SU-DHL-6 (cell line): ENCODE measurements around the gene SDC4.

Experiments used
- H2AFZ ChIP-seq: fragments of 200-600 bp; sonication (generic); 2 replicates; pipeline ENCODE4 v1.6.1; 2014; ENCODE audit warnings: low read depth, mild to moderate bottlenecking, moderate library complexity, mixed read lengths, antibody characterized with exemption, low read length; ENCODE audit not compliant: severe bottlenecking
- H3F3A ChIP-seq: fragments of 200-600 bp; shearing (Covaris generic); 2 replicates; pipeline ENCODE4 v1.6.0; 2016; ENCODE audit warnings: antibody characterized with exemption, mild to moderate bottlenecking; ENCODE audit not compliant: insufficient read depth
- H3K27ac ChIP-seq: fragments of 200-600 bp; sonication (generic); 2 replicates; pipeline ENCODE4 v1.5.1; 2016; ENCODE audit warnings: low read depth, mild to moderate bottlenecking, low read length, moderate library complexity, mixed read lengths
- H3K27me3 ChIP-seq: fragments of 200-600 bp; sonication (generic), shearing (Covaris generic); 2 replicates; pipeline ENCODE4 v1.6.0; 2014; ENCODE audit warnings: mild to moderate bottlenecking, low read length
- H3K36me3 ChIP-seq: fragments of 200-600 bp; sonication (generic); 2 replicates; pipeline ENCODE4 v1.6.1; 2014; ENCODE audit warnings: mild to moderate bottlenecking, low read length, mixed read lengths
- H3K4me2 ChIP-seq: fragments of 300-600, 200-600 bp; shearing (Covaris generic), sonication (generic); 2 replicates; pipeline ENCODE4 v1.6.0; 2014; ENCODE audit warnings: low read length, low read depth, mild to moderate bottlenecking; ENCODE audit not compliant: poor library complexity, severe bottlenecking
- H3K4me3 ChIP-seq: fragments of 200-600 bp; sonication (generic); 2 replicates; pipeline ENCODE4 v1.5.1; 2014; ENCODE audit warnings: antibody characterized with exemption, low read length, mild to moderate bottlenecking, mixed read lengths; ENCODE audit not compliant: insufficient read depth, poor library complexity, severe bottlenecking
- H3K79me2 ChIP-seq: fragments of 200-600 bp; sonication (generic); 2 replicates; pipeline ENCODE4 v1.6.1; 2014; ENCODE audit warnings: mild to moderate bottlenecking, low read length, moderate library complexity; ENCODE audit not compliant: insufficient read depth
- H3K9ac ChIP-seq: fragments of 200-600 bp; sonication (generic); 2 replicates; pipeline ENCODE4 v1.7.0; 2014; ENCODE audit warnings: mild to moderate bottlenecking, low read length
- H3K9me2 ChIP-seq: fragments of 200-600 bp; sonication (generic); replicated peaks from 2 replicates; pipeline ENCODE4 v1.6.1; 2014; ENCODE audit warnings: low read length; ENCODE audit not compliant: insufficient read depth
- H3K9me3 ChIP-seq: fragments of 200-600 bp; sonication (generic); 2 replicates; pipeline ENCODE4 v1.6.1; 2014; ENCODE audit warnings: low read length, mixed read lengths; ENCODE audit not compliant: insufficient read depth
- H4K20me1 ChIP-seq: fragments of 200-600 bp; sonication (generic); 2 replicates; pipeline ENCODE4 v1.6.1; 2014; ENCODE audit warnings: low read depth, mild to moderate bottlenecking, antibody characterized with exemption, low read length, moderate library complexity, mixed read lengths
- CTCF ChIP-seq: fragments of 200-600 bp; sonication (generic); IDR thresholded peaks from one replicate; pipeline ENCODE4 v1.5.1; 2017; ENCODE audit warnings: antibody characterized with exemption, mild to moderate bottlenecking, low read length, moderate library complexity; ENCODE audit not compliant: insufficient read depth, poor library complexity, severe bottlenecking
- EZH2phosphoT487 ChIP-seq: fragments of 200-600 bp; sonication (generic), shearing (Covaris generic); conservative IDR thresholded peaks from 2 replicates; pipeline ENCODE4 v1.6.1; 2018; ENCODE audit warnings: mild to moderate bottlenecking, antibody characterized with exemption, low read length, moderate library complexity, mixed read lengths

SDC4 gene

GRCh38 chr20:45340951-45341350 lies 7.3 kb downstream of the SDC4 start:
- Histone ChIP-seq H3K9me3 (no peaks in the 10 kb centered on the region), H3K79me2 (no peaks in the 10 kb centered on the region), H3K4me3 (no peak overlapping the region), H3K4me2 (no peak overlapping the region), H3K9ac (no peak overlapping the region), H2AFZ (no peak overlapping the region), H4K20me1 (no peaks in the 10 kb centered on the region), H3K36me3 (no peaks in the 10 kb centered on the region), H3F3A (no peaks in the 10 kb centered on the region), H3K27me3 (no peaks in the 10 kb centered on the region), H3K27ac (no peak overlapping the region), H3K9me2 (no peaks in the 10 kb centered on the region)
- TF ChIP-seq EZH2phosphoT487, result no peak
- no peak for TF ChIP-seq CTCF

DNA sequence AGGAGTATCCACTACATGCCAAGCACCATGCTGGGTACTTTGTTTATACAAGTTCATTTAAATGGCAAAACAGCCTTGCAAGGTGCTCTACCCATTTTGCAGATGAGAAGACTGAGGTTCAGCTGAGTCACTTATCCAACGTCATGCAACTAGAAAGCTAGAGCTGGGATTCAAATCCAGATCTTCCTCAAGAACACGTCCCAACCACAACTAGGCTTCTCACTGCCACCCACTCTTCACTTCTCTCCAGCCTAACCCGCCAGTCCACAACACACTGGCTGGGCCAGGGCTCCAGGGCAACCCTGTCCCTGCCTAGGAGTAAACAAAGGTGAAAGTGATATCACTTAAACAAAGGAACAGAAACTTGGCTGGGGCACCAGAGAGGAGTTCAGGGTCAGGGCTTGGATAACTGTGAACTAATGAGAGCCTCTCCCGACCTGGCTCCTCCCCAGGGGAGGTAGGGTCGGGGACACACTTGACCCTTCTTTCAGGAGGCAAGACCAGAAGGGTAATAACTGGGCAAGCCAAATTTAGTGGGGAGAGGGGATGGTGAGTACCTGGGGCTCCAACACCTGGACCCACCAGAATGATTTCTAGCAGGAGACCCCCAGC lies 7.9 kb downstream of the SDC4 start:
- H3K9me3 ChIP-seq, result no peaks in the 10 kb centered on the region
- no peak overlapping the region for H3K27ac ChIP-seq
- H4K20me1 ChIP-seq, result no peaks in the 10 kb centered on the region
- TF ChIP-seq CTCF (no peak), EZH2phosphoT487 (no peak)
- no peaks in the 10 kb centered on the region for H3K9me2 ChIP-seq
- no peaks in the 10 kb centered on the region for H3K36me3 ChIP-seq
- H2AFZ ChIP-seq, result no peak overlapping the region
- H3F3A ChIP-seq, result no peaks in the 10 kb centered on the region
- no peaks in the 10 kb centered on the region for H3K27me3 ChIP-seq
- no peak overlapping the region for H3K9ac ChIP-seq
- H3K4me3 ChIP-seq, result no peak overlapping the region
- H3K4me2 ChIP-seq, result no peak overlapping the region
- no peaks in the 10 kb centered on the region for H3K79me2 ChIP-seq

DNA sequence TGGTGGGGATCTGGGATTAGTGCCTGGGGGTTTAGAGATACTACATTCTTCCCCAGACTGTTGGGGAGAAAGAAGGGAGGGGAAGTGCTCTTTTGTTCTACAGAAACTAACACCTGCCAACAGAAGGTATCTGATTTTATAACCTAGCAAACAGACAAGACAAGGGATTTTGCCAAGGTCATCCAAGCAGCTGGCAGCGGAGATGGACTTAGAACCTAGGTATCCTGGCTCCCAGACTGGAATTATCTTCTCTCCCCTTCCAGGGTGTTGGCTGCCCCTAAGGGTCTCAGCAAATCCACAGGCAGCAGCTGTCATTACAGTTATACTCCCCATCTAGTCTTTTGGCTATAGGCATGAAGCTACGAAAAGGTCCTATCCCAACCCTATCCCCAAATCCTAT lies 8.4 kb downstream of the SDC4 start:
- H3K4me3 ChIP-seq, result no peak overlapping the region
- no peaks in the 10 kb centered on the region for H3K36me3 ChIP-seq
- H3F3A ChIP-seq, result no peaks in the 10 kb centered on the region
- H4K20me1 ChIP-seq, result no peaks in the 10 kb centered on the region
- no peak overlapping the region for H3K4me2 ChIP-seq
- H3K9me2 ChIP-seq, result no peaks in the 10 kb centered on the region
- H3K27ac ChIP-seq, result no peak overlapping the region
- H3K9me3 ChIP-seq, result no peaks in the 10 kb centered on the region
- H3K27me3 ChIP-seq, result no peaks in the 10 kb centered on the region
- no peak overlapping the region for H3K9ac ChIP-seq
- TF ChIP-seq EZH2phosphoT487 (no peak), CTCF (no peak)
- H2AFZ ChIP-seq, result no peak overlapping the region
- H3K79me2 ChIP-seq, result no peaks in the 10 kb centered on the region
